ENCODE results near the gene GOSR1.
"Not testable (repeated sequence)": the region's sequence is repeated elsewhere in the genome, so short reads cannot be mapped to it uniquely, and the experiment has no call there.

Gene GOSR1

DNA sequence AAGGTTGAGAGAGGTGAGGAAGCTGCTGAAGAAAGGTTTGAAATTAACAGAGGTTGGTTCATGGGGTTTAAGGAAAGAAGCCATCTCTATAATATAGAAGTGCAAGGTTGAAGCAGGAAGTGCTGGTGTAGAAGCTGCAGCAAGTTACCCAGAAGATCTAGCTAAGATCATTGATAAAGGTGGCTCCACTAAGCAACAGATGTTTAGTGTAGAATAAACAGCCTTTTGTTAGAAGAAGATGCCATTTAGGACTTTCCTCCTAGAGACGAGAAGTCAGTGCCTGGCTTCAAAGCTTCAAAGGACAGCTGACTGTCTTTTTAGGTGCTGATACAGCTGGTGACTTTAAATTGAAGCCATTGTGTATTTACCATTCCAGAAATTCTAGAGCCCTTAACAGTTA is 29.3 kb downstream of the GOSR1 start:
- no peak for DNase-seq

DNA sequence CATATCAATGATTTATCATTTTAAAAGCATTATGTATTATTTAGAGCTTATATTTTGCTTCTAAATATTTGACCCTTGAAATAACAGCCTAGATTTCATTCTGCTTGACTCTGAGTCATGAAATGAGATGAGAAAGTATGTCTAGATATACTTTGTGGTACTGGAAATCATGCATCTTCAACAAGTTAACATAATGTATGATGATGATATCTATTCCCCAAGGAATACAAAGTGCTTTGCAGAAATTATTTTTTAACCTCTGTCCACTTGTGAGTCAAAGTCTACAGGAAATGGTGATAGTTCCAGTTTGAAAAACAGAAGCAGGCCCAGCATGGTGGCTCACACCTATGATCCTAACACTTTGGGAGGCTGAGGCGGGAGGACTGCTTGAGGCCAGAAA is 36.1 kb downstream of the GOSR1 start:
- DNase-seq = no peak

DNA sequence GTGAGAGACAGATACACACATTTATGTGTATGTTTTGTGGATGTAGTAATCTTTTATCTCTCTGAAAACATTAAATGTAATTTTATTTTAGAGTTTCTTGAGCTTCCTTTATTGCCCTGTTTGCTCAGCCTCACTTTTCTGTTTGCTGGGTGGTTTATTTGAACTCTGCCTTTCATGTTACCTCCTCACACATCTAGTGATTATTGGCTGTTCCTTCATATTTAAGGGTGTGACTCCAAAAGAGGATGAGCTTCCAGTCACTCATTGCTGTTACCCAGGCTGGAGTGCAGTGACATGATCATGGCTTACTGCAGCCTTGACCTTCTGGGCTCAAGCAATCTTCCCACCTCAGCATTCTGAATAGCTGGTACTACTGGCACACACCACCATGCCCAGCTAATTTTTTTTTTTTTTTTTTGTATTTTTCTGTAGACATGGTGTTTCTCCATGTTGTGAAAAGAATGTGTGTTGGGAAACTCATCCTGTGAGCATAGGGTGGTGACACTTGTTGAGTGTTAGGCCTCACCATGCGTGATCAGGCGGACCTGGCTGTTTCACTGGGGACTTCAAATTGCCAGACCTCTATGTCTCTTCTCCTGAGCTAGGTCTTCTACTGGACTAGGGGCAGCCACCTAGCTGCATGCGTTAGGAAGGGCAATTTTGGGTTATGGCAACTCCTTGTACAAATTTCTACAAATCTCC is 37.8 kb downstream of the GOSR1 start:
- DNase-seq = no peak

DNA sequence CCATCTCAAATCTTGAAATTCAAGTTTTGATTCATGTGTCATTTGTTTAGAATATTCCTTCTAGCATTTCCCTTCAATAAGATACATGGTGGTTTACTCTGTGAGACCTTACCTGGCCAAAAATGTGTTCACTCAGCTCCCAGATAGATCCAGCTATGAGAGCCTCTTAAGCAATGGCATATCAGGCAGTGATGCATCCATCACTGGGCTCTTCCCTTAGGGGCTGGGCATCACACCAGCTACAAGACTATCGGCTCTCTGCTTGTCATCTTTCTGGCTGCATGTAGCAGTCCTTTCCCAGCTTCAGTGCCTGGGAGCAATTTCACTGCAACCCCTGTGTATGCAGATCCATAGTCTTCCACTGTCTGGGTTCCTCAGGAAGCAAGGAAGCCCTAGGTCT is 40.6 kb downstream of the GOSR1 start:
- DNase-seq = no peak

DNA sequence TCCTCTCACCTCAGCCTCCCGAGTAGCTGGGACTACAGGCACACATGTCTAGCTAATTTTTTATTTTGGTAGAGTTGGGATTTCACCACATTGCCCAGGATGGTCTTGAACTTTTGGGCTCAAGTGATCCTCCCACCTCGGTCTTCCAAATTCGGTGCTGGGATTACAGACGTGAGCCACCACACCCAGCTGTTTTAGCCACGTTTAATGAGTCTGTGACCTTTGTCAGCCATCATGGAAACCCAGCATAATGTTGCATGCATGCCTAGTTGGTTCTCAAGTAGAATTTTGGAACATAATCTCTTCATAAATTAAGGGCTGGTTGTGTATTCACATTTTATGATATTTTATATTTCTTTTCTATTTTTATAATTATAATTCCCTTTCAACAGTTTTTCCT is 42.0 kb downstream of the GOSR1 start:
- DNase-seq = no peak

DNA sequence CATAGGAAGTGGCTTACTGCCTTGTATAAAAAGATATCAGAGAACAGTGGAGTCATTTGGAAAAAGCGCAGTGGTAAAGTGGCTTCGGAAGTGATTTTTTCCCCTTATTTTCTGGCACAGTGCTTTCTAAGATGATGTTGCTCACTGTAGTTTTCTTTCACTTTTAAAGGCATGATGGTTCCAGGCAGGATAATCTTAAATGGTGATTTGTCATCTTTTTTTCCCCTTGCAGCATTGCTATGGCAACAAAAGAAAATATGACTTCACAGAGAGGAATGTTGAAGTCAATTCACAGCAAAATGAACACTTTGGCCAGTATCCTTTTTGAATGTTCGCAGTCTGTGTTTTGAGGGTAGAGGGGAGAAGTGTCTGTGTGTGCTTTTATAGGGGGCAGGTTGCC is 42.5 kb downstream of the GOSR1 start:
- no peak for DNase-seq

DNA sequence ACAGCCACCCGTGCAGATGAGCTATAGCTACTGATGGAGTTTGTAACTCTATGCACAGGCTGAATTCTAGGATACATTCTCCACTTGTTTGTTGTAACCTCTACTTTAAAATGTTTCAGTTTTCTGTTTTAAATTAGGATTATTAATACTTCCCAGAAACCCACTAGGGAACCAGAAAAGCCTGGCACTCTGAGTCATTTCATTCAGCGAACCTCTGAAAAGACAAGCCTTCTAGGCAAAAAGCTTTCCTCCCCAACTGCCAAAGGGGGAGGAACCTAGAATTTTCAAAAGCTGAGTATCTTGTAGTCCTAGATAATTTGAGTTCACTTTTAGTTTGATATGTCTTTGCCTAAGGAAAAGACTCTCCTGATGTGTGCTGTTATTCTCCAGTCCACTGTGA is 43.2 kb downstream of the GOSR1 start:
- DNase-seq = no peak

DNA sequence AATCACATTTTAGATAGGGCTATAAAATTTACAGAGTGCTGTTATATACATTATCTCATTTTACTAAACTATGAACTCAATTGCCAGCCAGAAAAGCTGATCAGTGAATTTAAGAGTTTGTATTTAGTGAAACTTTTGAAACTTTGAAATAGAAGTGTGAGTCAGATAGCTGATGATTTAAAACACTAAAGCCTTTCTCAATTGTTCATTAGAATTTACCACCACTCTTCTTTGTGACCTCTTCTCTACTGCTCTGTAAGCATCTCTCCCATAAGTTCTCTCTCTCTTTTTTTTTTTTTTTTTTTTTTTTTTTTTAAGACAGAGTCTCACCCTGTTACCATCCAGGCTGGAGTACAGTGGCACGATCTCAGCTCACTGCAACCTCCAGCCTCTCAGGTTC is 43.7 kb downstream of the GOSR1 start:
- DNase-seq = no peak

DNA sequence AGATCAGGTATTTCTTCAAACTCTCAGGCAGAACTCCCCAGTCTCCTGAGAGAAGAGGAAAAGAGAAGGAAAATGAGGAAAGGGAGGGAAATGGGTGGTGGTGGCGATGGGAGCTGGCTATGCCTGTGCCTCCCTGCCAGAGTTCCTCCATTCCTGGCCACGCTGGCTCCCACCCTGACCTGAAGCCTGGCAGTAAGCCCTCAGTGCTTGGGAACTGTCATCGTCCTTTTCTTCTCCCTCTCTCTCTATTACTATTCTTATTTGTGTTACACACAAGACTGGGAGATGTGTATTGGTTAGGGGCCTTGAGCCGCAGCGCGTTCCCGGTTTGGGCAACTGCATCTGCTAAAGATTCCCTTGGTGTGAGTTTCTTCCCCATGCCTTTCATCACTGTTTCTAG is 44.6 kb downstream of the GOSR1 start:
- no peak for DNase-seq

DNA sequence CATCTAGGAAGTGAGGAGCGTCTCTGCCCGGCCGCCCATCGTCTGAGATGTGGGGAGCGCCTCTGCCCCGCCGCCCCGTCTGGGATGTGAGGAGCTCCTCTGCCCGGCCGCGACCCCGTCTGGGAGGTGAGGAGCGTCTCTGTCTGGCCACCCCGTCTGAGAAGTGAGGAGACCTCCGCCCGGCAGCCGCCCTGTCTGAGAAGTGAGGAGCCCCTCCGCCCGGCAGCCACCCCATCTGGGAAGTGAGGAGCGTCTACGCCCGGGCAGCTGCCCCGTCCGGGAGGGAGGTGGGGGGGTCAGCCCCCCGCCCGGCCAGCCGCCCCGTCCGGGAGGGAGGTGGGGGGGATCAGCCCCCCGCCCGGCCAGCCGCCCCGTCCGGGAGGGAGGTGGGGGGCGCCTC is 46.0 kb downstream of the GOSR1 start:
- not testable (repeated sequence) for DNase-seq

DNA sequence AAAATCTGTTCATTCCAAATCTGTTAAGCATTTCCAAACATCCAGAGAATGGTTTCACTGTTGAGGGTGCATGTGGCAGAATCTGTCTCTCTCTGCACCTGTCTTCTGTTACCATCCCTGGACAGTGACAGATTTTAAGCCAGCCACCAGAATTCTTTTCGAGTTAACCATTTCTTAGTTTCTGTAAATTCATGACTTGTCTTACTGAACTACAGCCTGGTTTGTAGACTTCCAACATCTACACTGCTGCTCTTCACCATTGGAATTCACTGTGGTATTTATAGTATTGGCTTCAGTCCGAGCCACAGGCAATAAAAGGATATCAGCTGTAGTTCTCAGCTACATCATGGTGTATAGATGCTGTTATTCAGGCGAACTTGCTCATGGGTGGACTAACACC is 47.6 kb downstream of the GOSR1 start:
- no peak for DNase-seq

DNA sequence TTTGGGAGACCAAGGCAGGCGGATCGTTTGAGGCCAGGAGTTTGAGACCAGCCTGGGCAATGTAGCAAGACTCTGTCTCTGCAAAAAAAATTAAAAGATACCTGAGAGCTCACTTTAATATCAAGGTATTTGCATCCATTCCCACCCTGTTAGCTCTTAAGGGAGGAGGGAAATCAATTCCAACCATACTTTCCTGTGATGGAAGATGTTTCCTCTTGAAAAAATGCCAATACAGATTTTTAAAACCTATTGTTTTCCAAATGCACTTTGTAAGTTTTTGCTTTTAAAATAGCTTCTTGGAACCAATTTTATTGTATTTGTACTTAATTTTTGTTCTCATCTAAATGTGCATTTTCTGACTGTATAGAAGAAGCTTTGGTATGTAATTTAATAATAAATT is 49.2 kb downstream of the GOSR1 start:
- no peak for DNase-seq

DNA sequence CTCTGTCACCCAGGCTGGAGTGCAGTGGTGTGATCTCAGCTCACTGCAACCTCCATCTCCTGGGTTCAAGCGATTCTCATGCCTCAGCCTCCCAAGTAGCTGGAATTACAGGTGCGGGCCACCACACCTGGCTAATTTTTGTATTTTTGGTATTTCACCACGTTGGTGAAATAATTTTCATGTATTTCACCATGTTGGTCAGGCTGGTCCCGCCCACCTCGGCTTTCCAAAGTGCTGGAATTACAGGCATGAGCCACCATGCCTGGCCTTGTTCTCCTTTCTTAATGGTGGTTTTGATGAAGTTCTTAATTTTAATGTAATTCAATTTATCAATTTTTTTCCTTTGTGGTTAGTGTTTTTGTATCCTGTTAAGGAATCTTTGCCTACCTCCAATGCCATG is 51.5 kb downstream of the GOSR1 start:
- not testable (repeated sequence) for DNase-seq

DNA sequence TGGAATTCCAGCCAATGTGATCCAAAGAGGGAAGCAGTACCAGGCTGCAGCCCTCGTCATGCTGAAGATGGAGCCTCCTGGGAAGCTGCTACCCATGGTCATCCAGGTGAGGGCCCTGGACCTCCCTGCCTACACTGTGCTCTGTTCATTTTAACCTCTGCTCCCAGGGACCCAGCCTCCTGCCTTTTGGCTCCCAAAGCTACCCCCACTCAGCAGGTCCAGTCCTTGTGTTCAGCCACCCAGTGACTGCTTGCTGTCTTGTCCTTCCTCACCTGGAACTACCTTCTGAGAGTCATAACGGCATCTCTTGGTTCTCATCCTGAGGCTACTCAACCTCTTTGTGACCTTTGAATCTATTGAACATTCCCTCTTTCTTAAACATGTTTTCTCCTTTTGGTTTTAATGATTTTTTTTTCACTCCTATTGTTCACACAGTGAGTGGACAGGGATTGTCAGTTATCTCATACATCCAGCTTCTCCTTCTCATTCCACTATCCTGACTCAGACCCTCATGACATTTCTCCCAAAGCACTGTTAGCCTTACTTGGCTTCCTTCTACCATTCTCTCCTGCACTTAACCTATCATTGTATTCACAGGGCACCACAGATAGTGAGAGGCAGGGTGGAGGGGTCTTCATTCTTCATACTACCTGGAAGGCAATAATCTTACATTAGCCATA is 53.3 kb downstream of the GOSR1 start:
- no peak for DNase-seq

DNA sequence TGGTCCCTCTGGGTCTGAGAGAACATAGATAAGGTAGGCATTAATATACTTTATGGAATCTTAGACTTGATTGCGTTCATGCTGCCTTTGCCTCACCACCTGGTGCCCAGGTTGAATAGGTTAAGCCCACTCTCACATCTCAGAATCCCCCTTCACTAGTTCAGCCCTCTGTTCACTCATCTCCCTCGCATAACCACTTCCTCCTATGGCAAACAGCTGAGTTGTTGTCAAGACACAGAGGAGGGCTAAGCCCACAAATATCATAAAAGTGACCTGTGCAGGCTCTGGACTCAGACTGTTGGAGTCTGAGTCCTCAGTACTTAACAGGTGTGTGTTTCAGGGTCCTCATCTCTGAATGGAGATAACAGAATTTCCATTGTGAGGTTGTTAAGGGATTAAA is 55.7 kb downstream of the GOSR1 start:
- no peak for DNase-seq

DNA sequence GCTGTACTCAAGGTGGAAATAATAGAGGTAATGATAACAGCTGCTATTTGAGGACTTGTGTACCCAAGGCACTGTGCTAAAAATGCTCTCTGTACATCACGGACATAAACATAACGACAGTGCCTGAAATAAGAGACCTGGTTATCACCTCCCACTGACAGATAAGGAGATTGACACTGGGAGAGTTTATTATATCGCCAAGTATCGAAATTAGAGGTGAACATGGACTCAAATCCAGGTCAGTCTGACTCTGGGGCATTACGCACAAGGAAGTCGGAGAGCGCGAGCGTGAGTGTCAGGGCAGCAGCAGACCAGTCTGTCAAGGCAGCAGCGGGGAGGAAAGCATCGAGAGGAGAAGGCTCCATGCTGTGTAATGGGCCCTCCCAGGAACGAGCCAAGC is 57.1 kb downstream of the GOSR1 start:
- DNase-seq = no peak

DNA sequence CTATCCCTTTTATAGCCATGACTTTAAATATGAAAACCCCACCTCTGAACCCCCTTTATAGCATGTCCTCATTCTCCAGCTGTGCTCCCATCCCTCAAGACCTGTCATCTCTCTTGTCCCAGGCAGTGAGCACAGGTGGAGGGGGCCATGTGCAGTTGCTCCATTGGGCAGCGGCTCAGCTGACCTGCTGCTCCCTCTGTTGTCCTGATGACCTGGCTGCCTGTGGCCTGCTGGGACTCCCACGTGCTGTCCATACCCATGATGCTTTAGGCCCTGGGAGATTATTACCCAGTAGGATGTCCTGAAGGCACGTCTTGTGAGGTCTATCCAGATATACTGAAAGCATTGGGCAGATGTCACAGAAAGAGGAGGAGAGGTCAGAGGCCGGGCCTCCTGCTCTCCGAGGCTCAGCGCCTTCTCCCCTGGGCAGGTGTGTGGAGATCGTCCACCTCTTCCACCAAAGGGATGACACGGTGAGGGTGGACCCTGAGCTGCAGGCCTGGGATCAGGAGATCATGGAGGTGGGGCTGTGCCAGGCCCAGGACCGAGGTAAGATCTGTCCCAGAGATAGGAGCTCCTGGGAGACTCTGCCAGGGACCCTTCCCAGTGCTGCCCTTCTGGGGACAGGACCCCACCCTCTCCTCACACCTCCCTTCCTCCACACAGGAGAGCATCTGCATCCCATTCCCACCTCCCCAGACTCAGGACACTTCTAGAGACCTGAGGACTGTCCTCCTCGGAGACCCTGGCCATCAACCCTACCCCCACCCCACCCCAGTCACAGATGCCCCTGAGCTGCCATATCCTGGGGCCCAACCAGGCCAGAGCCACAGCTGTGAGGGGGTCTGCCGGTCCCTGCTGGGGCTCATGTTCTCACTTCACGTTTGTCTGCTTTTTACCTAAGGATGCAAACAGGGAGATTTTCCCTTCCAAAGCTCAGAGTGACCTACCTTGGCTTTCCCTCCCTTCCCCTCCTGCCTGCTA is 58.0 kb downstream of the GOSR1 start:
- no peak for DNase-seq

DNA sequence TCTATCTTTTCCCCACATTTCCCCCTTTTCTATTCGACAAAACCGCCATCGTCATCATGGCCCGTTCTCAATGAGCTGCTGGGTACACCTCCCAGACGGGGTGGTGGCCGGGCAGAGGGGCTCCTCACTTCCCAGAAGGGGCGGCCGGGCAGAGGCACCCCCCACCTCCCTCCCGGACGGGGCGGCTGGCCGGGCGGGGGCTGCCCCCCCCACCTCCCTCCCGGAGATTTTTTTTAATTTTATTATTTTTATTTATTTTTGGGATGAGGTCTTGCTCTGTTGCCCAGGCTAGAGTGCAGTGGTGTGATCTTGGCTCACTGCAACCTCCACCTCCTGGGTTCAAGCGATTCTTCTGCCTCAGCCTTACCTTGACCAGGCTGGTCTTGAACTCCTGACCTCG is 59.6 kb downstream of the GOSR1 start:
- not testable (repeated sequence) for DNase-seq

DNA sequence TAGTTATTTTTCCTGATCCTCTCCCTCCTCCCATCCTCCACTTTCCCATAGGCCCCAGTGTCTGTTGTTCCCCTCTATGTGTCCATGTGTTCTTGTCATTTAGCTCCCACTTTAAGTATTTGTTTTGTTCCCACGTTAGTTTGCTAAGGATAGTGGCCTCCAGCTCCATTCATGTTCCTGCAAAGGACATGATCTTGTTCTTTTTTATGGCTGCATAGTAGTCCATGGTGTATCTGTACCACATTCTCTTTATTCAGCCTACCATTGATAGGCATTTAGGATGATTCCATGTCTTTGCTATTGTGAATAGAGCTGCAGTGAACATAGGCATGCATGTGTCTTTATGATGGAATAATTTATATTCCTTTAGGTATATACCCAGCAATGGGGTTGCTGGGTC is 60.5 kb downstream of the GOSR1 start:
- DNase-seq = not testable (repeated sequence)

DNA sequence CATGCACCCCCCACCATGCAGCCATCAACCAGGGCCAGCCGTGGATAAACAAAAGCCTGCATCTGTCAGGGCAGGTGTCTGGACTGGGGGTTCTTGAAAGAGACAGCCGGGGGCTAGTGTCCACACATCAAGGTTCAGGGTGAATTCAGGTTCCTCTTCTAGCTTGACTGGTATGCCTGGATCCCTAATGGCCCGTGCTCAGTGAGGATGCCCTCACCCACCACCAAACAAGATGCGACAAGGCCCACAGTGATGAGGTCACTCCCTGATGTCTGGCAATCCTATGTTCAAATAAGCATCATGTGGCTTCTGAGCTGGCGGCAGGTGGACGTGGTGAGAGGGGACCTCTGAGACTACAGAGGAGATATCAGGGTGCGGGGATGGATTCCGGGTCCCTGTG is 64.6 kb downstream of the GOSR1 start:
- no peak for DNase-seq

DNA sequence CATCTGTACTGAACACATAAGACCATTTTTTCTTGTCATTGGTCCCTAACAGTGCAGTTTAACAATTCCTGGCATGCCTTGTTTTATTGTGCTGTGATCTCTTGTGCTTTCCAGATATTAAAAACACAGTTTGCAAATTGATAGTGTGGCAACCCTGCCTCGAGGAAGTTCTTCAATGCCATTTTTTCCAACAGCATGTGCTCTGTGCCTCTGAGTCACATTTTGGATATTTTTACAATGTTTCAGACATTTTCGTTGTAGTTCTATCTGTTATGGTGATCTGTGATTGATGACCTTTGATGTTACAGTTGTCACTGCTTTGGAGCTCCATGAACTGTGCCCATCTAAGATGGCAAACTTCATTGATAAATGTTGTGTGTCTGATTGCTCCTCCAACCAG is 66.2 kb downstream of the GOSR1 start:
- DNase-seq = no peak

DNA sequence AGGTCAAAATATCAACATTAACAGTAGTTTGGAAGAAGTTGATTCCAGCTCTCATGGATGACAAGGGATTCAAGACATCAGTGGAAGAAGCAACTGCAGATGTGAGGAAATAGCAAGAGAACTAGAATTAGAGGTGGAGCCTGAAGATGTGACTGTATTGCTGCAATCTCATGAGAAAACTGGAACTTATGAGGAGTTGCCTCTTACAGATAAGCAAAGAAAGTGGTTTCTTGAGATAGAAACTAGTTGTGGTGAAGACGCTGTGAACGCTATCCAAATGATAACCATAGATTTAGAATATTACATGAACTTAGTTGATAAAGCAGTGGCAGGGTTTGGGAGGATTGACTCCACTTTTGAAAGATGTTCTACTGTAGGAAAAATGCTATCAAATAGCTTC is 67.8 kb downstream of the GOSR1 start:
- no peak for DNase-seq

DNA sequence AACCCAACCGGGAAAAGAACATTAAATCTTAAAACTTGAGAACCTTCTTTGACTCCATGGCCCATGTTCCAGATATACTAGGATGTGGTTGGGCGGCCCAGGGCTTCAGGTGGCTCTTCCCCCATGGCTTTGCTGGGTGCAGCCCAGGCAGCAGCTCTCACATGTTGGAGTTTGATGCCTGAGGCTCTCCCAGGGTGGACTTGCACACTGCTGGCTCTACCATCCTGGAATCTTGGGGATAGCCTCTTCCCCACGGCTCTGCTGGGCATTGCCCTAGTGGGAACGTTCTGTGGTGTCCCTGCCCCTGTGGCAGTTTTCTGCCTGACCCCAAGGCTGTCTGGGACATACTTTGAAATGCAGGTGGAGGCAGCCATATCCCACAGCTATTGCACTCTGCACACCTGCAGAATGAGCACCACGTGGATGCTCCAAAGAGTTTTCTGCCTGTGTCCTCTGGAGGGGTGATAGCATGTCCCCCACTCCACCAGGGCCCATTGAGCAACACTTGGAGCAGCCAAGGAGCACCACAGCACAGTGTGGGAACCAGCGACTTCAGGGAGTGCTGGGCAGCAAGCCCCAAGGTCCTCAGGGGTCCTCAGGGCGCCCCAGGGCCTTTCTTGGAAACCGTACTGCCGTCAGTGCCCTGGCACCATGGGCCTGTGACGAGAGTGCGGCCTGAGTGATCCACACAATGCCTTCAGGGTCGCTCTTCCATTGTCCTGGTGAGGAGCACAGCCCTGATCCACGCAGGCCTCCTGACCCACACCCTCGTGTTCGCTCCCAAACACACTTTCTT is 70.8 kb downstream of the GOSR1 start:
- DNase-seq = no peak

All from CD4-positive, alpha-beta T cell treated with Interleukin-17A for 1 hour (primary cell).